MM.1S (cell line): ENCODE results near the gene PDPN.

Experiments used
- DNase-seq: peaks from one replicate; pipeline ENCODE4 v3.0.0-alpha.2; 2015
- H2AFZ ChIP-seq: fragments of 300-600 bp; sonication (generic); 2 replicates; pipeline ENCODE4 v1.6.0; 2016; ENCODE audit warnings: antibody characterized with exemption, low read length
- H3F3A ChIP-seq: fragments of 300-600 bp; sonication (generic); 2 replicates; pipeline ENCODE4 v1.6.1; 2016; ENCODE audit warnings: mild to moderate bottlenecking, antibody characterized with exemption, low read length, moderate library complexity, mixed read lengths; ENCODE audit not compliant: insufficient read depth
- H3K27ac ChIP-seq: fragments of 300-600 bp; sonication (generic); 2 replicates; pipeline ENCODE4 v1.5.1; 2016; ENCODE audit warnings: mild to moderate bottlenecking, low read length
- H3K27me3 ChIP-seq: fragments of 300-600 bp; sonication (generic); replicated peaks from 2 replicates; pipeline ENCODE4 v1.6.0; 2016; ENCODE audit warnings: low read length; ENCODE audit not compliant: insufficient read depth
- H3K36me3 ChIP-seq: fragments of 300-600 bp; sonication (generic); replicated peaks from 2 replicates; pipeline ENCODE4 v1.6.1; 2016; ENCODE audit warnings: mild to moderate bottlenecking, low read length, mixed read lengths; ENCODE audit not compliant: insufficient read depth
- H3K4me1 ChIP-seq: fragments of 300-600 bp; sonication (generic); 2 replicates; pipeline ENCODE4 v1.6.1; 2016; ENCODE audit warnings: low read length, mixed read lengths
- H3K4me2 ChIP-seq: fragments of 300-600 bp; sonication (generic); 2 replicates; pipeline ENCODE4 v1.6.0; 2016; ENCODE audit warnings: low read depth, low read length
- H3K4me3 ChIP-seq: fragments of 300-600 bp; sonication (generic); 2 replicates; pipeline ENCODE4 v1.5.1; 2016; ENCODE audit warnings: low read length, mixed read lengths
- H3K79me2 ChIP-seq: fragments of 300-600 bp; sonication (generic); 2 replicates; pipeline ENCODE4 v1.6.1; 2016; ENCODE audit warnings: mixed run types, low read length, mixed read lengths
- H3K9ac ChIP-seq: fragments of 300-600 bp; sonication (generic); 2 replicates; pipeline ENCODE4 v1.6.1; 2016; ENCODE audit warnings: low read length, mixed read lengths
- H3K9me2 ChIP-seq: fragments of 300-600 bp; sonication (generic); replicated peaks from 2 replicates; pipeline ENCODE4 v1.6.1; 2016; ENCODE audit warnings: mild to moderate bottlenecking, low read length, mixed read lengths; ENCODE audit not compliant: insufficient read depth
- H3K9me3 ChIP-seq: fragments of 300-600 bp; sonication (generic); replicated peaks from 2 replicates; pipeline ENCODE4 v1.6.1; 2016; ENCODE audit warnings: mild to moderate bottlenecking, low read length, mixed read lengths; ENCODE audit not compliant: insufficient read depth
- H4K20me1 ChIP-seq: fragments of 300-600 bp; sonication (generic); 2 replicates; pipeline ENCODE4 v1.6.1; 2016; ENCODE audit warnings: mild to moderate bottlenecking, low read length, moderate library complexity, mixed read lengths; ENCODE audit not compliant: insufficient read depth
- CTCF ChIP-seq: fragments of 300-600 bp; sonication (generic); IDR thresholded peaks from 2 replicates; pipeline ENCODE4 v1.5.1; 2016; ENCODE audit warnings: antibody characterized with exemption, low read length, mixed read lengths
- EZH2 ChIP-seq: fragments of 300-600 bp; sonication (generic); optimal IDR thresholded peaks from 2 replicates; pipeline ENCODE3; 2017; ENCODE audit warnings: low read depth, mild to moderate bottlenecking, antibody characterized with exemption, low read length, mixed read lengths
- EZH2phosphoT487 ChIP-seq: fragments of 300-600 bp; sonication (generic); IDR thresholded peaks from 2 replicates; pipeline ENCODE4 v1.6.1; 2018; ENCODE audit warnings: antibody characterized with exemption, low read length

PDPN gene

GRCh38 chr1:13583966-13584791 is 547 bp downstream of the PDPN start:
- no peaks in the 10 kb centered on the region for H3K36me3 ChIP-seq
- no peak overlapping the region for H3K4me3 ChIP-seq
- no peaks in the 10 kb centered on the region for H4K20me1 ChIP-seq
- H2AFZ ChIP-seq, result no peak overlapping the region
- no peaks in the 10 kb centered on the region for H3K79me2 ChIP-seq
- H3K9ac ChIP-seq, result no peak overlapping the region
- H3K27me3 ChIP-seq, result peaks cover 28% of the 10 kb centered on the region
- no peaks in the 10 kb centered on the region for H3F3A ChIP-seq
- H3K9me2 ChIP-seq, result no peaks in the 10 kb centered on the region
- no peaks in the 10 kb centered on the region for H3K9me3 ChIP-seq
- no peaks in the 10 kb centered on the region for H3K4me1 ChIP-seq
- no peak for TF ChIP-seq EZH2
- no peak for TF ChIP-seq CTCF
- no peak for TF ChIP-seq EZH2phosphoT487
- no peak overlapping the region for H3K27ac ChIP-seq
- no peak for DNase-seq
- no peak overlapping the region for H3K4me2 ChIP-seq

GRCh38 chr1:13584876-13585611 is 1.4 kb downstream of the PDPN start:
- no peaks in the 10 kb centered on the region for H3K9me2 ChIP-seq
- H3K9ac ChIP-seq, result no peak overlapping the region
- H2AFZ ChIP-seq, result no peak overlapping the region
- H3F3A ChIP-seq, result no peaks in the 10 kb centered on the region
- H3K9me3 ChIP-seq, result no peaks in the 10 kb centered on the region
- H3K4me3 ChIP-seq, result no peak overlapping the region
- peaks cover 28% of the 10 kb centered on the region for H3K27me3 ChIP-seq
- no peak for TF ChIP-seq EZH2phosphoT487
- TF ChIP-seq EZH2, result no peak
- TF ChIP-seq CTCF, result no peak
- H3K36me3 ChIP-seq, result no peaks in the 10 kb centered on the region
- H3K79me2 ChIP-seq, result no peaks in the 10 kb centered on the region
- H3K4me2 ChIP-seq, result no peak overlapping the region
- no peaks in the 10 kb centered on the region for H3K4me1 ChIP-seq
- no peak overlapping the region for H3K27ac ChIP-seq
- H4K20me1 ChIP-seq, result no peaks in the 10 kb centered on the region
- DNase-seq, result no peak

GRCh38 chr1:13585612-13585991 is 2.0 kb downstream of the PDPN start:
- TF ChIP-seq EZH2 (no peak), CTCF (no peak)
- Histone ChIP-seq H3K4me2 (no peak overlapping the region), H3K4me1 (no peaks in the 10 kb centered on the region), H3K79me2 (no peaks in the 10 kb centered on the region), H2AFZ (no peak overlapping the region), H3K9ac (no peak overlapping the region), H3K4me3 (no peak overlapping the region), H3K9me3 (no peaks in the 10 kb centered on the region), H4K20me1 (no peaks in the 10 kb centered on the region), H3K27ac (no peak overlapping the region), H3F3A (no peaks in the 10 kb centered on the region), H3K36me3 (no peaks in the 10 kb centered on the region), H3K9me2 (no peaks in the 10 kb centered on the region), H3K27me3 (peaks cover 28% of the 10 kb centered on the region)
- DNase-seq, result no peak
